Fibroblast of villous mesenchyme (primary cell): Measurements from ENCODE around the gene KRT7. TPM values are rescaled to one million over a fixed set of nuclear protein-coding genes. Genes with fewer than 3 reads are reported as not detected.

Experiments
- DNase-seq: peaks from one replicate; pipeline ENCODE4 v3.0.0-alpha.2; 2010; ENCODE audit warnings: low read depth
- H3K4me3 ChIP-seq: 2 replicates; pipeline ENCODE4 v1.5.1; 2011; ENCODE audit warnings: low read depth, mild to moderate bottlenecking, low read length
- CTCF ChIP-seq: IDR thresholded peaks from 2 replicates; pipeline ENCODE4 v1.5.1; 2012; ENCODE audit warnings: low read depth, mild to moderate bottlenecking, low read length; ENCODE audit not compliant: insufficient read depth
- total RNA-seq: library from RNA; depleted of rRNA; stranded (reverse); fragments of >200 nt; gene quantifications from 2 replicates; pipeline ENCODE4 v1.2.3, GENCODE V29; 2012

The KRT7 gene
- total RNA-seq, 1 donor, result 36.7 TPM

- H3K4me3 ChIP-seq, result no peak overlapping the region
- DNase-seq, result no peak
- no peak for TF ChIP-seq CTCF
Observed at GRCh38 chr12:52212701-52213563, 20.1 kb upstream of the KRT7 start.

- peak; percentile 79 for DNase-seq
- peak; percentile 100 for TF ChIP-seq CTCF
- H3K4me3 ChIP-seq, result no peak overlapping the region
Observed at GRCh38 chr12:52213564-52214420, 19.3 kb upstream of the KRT7 start.

- H3K4me3 ChIP-seq, result no peak overlapping the region
- DNase-seq, result no peak
- TF ChIP-seq CTCF, result peak; percentile 41
Observed at GRCh38 chr12:52214421-52214802, 18.6 kb upstream of the KRT7 start.

GRCh38 chr12:52215587-52216031, 17.4 kb upstream of the KRT7 start:
- no peak overlapping the region for H3K4me3 ChIP-seq
- DNase-seq, result peak; percentile 69
- TF ChIP-seq CTCF, result no peak

- H3K4me3 ChIP-seq, result no peak overlapping the region
- DNase-seq, result no peak
- no peak for TF ChIP-seq CTCF
Observed at GRCh38 chr12:52216100-52216499, 16.9 kb upstream of the KRT7 start.

- no peak for DNase-seq
- no peak overlapping the region for H3K4me3 ChIP-seq
- TF ChIP-seq CTCF, result no peak
Observed at GRCh38 chr12:52216807-52217206, 16.2 kb upstream of the KRT7 start.
